Stimulated activated CD8-positive, alpha-beta memory T cell treated with anti-CD3 and anti-CD28 coated beads, Interleukin-4, amount 100 ng/mL, for 48 hours (primary cell): ENCODE results near the gene MESP2.

Experiments used
- DNase-seq: peaks from one replicate; pipeline ENCODE4 v3.0.0-alpha.2; 2020

The MESP2 gene

GRCh38 chr15:89776274-89777072, at the start of gene MESP2:
Gene MESP2, plus strand, starts transcription at chr15:89776332. Its CDS starts 26 bp downstream, at chr15:89776358.
- DNase-seq: peak; percentile 68

GRCh38 chr15:89728254-89728653, 47.9 kb upstream of the MESP2 start:
- no peak for DNase-seq

DNA sequence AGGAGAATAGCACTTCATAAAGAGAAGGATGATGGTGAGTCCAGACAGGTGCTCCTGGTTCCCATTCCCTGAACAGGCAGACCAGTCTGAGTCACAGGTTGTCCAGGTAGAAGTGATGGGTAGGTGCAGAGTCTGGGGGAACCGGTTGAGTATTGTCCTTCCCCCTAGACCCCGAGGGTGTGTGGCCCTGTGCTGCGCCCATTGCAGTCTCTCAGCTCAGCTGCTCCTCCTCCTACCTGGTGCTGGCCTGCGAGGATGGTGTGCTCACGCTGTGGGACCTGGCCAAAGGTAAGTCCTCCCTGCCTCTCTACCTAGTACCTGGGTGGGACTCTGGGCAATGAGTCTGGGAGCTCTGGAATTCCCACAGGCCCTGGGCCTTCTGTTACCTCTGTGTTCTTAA, 44.9 kb upstream of the MESP2 start:
- DNase-seq: no peak

DNA sequence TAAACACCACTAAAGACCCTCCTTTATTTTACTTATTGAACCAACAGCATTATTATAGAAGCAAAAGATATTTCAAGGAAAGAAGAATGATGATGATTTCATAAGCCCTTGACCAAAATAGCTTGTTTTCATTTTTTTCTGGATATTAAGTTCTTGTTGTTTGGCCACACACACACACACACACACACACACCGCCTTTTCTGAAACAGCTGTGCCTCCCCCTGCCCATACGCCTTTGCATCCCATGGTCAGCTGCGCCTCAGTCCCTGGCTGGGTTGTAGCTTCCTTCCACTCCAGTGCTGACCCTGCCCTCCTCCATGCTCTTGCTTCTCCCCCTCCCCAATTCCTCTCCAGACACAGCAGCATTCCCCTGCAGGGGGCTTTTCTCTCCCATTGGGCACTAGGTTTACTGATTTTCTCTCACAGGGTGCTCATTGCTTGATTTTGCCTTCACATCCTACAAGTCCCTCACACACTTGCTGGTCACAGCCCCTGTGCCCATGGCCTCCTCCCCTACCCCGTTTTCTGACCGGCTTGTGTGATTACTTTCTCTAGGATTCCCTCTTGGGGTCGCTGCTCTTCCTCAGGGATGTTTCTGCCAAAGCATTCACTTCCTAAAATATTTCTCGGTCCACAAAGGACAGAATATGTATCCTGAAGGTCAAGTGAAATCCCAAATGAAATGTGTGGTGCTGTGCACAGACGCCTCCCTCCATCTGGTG, 43.5 kb upstream of the MESP2 start:
- DNase-seq: no peak

DNA sequence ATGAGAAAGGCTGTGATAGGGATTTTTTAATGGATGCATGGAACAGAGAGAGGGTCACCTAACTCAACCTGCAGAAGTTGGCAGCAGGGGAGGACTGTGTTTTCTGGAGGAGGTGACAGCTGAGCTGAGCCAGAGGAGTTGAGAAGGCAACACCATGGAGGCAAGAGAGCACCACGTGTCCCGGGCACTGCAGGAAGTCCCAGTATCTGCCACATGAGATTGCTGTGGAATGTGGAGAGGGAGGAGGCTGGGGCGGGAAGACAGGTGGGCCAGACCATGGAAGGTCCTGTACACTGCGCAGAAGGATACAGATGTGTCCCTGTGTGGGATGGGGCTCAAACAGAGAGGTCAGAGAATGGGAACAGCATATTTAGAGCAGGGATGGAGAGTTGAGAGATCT, 40.4 kb upstream of the MESP2 start:
- DNase-seq: no peak

DNA sequence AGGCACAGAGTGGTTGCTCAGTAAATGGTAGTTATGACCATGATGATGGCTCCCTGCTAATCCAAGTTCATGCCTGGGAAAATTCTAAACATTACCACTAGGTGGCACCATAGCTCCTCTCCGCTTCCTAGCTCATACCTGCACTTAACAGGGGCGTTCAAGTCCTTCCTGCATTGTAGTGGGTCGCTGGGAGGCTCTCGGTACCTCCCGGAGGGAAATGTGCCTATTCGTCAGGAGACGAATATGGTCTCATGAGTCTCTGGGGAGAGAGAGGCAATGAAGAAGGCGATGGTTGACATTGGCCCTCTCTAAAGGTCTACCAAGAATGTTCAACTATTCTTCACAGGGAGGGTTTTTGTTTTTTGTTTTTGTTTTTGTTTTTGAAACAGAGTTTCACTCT, 36.0 kb upstream of the MESP2 start:
- peak; percentile 65 for DNase-seq

GRCh38 chr15:89743011-89743410, 33.1 kb upstream of the MESP2 start:
- DNase-seq: no peak

GRCh38 chr15:89743594-89743993, 32.5 kb upstream of the MESP2 start:
- no peak for DNase-seq

- no peak for DNase-seq
These were observed 31.0 kb upstream of the MESP2 start for GRCh38 chr15:89745131-89745530.

- no peak for DNase-seq
These were observed 30.4 kb upstream of the MESP2 start for GRCh38 chr15:89745768-89746167.

GRCh38 chr15:89746386-89746780, 29.7 kb upstream of the MESP2 start:
- DNase-seq: no peak

GRCh38 chr15:89747708-89748682, 28.1 kb upstream of the MESP2 start:
- DNase-seq: no peak

DNA sequence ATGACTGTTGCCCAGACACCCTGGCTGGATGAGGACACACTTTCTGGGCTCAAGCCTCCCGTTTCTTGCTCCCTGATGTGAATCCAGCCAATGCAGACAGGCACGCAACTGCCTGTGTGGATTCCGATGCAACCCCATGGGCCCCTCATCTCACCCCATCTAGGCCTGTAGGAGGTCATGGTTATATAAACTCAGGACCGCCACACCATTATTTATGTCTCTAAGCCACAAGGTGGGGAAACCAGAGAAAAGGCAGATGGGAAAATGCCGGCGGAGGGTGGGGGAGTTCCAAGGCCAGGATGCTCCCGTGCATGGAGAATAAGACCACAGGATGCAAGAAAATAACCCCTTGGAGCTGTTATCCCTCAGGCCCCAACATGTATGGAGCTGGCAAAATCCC, 27.1 kb upstream of the MESP2 start:
- DNase-seq: no peak

- DNase-seq: no peak
These were observed 26.6 kb upstream of the MESP2 start for GRCh38 chr15:89749526-89749925.

- DNase-seq: peak; percentile 37
These were observed 26.1 kb upstream of the MESP2 start for GRCh38 chr15:89749951-89750559.

- DNase-seq: peak; percentile 89
These were observed 25.3 kb upstream of the MESP2 start, which contains the start of gene MESP1 for GRCh38 chr15:89750560-89751542. Gene MESP1, minus strand, starts transcription at chr15:89751249. Its CDS starts 18 bp downstream, at chr15:89751231.

GRCh38 chr15:89751748-89752147, 24.4 kb upstream of the MESP2 start:
- DNase-seq: no peak

DNA sequence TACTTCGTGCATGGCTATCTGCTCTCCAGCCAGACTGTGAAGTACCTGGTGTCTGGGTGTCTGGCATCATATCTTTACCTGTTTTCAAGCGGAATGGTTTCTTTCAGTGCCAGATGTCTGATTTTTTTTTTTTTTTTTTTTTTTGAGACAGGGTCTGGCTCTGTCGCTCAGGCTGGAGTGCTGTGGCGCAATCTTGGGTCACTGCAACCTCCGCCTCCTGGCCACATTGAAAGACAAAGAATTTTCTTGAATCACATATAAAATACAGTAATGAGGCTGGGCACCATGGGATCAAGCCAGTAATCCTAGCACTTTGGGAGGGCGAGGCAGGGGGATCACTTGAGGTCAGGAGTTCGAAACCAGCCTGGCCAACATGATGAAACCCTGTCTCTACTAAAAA, 22.3 kb upstream of the MESP2 start:
- DNase-seq: no peak

- no peak for DNase-seq
These were observed 21.6 kb upstream of the MESP2 start for GRCh38 chr15:89754361-89755154.

DNA sequence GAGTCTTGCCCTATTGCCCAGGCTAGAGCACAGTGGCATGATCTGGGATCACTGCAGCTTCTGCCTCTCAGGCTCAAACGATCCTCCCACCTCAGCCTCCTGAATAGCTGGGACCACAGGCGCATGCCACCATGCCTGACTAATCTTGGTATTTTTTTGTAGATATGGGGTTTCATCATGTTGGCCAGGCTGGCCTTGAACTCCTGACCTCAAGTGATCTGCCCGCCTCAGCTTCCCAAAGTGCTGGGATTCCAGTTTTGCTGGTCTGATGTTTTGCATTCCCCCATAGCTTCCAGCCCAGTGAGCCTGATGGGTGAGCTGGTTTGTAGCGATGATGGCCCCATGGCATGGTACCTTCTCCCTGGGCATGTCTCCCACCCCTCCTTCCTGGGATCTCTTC, 20.4 kb upstream of the MESP2 start:
- DNase-seq: no peak
